Activated naive CD8-positive, alpha-beta T cell treated with anti-CD3 and anti-CD28 coated beads, Interleukin-2, amount 10 ng/mL, durations not matched to agents 7 days and 5 days (primary cell): ENCODE measurements around the gene HPGD. TPM values are rescaled to one million over a fixed set of nuclear protein-coding genes. Genes with fewer than 3 reads are reported as not detected.

Source experiments
- ATAC-seq: fragments of 150-1000 bp; cut with Tn5 transposase; one replicate; pipeline ENCODE4 v1.10.0; 2021; ENCODE audit warnings: low read depth, moderate library complexity
- POLR2A ChIA-PET: fragments of 350-600 bp; sonication (Branson Sonifier 250); formaldehyde crosslinking; loops from one replicate; lab custom pipeline; 2021; ENCODE audit warnings: antibody characterized with exemption; lab: Charles Lee
- DNase-seq: peaks from one replicate; pipeline ENCODE4 v3.0.0; 2021
- H3K27ac Mint-ChIP-seq: one replicate; pipeline ENCODE4 v1.8.0; 2022; ENCODE audit warnings: mild to moderate bottlenecking, mixed read lengths
- H3K27me3 Mint-ChIP-seq: one replicate; pipeline ENCODE4 v1.8.0; 2022; ENCODE audit warnings: mild to moderate bottlenecking, moderate library complexity, mixed read lengths
- H3K36me3 Mint-ChIP-seq: one replicate; pipeline ENCODE4 v1.8.0; 2021; ENCODE audit warnings: mild to moderate bottlenecking, mixed read lengths
- H3K4me1 Mint-ChIP-seq: one replicate; pipeline ENCODE4 v1.8.0; 2021; ENCODE audit warnings: mixed read lengths
- H3K4me3 Mint-ChIP-seq: one replicate; pipeline ENCODE4 v1.8.0; 2022; ENCODE audit warnings: mild to moderate bottlenecking, moderate library complexity, mixed read lengths
- H3K9me3 Mint-ChIP-seq: one replicate; pipeline ENCODE4 v1.8.0; 2021; ENCODE audit warnings: mixed read lengths
- total RNA-seq, 2 experiments: library from RNA; stranded (reverse); gene quantifications; one replicate each; pipeline ENCODE4 v1.2.3, GENCODE V29; 2021

Gene HPGD
- total RNA-seq, 2 experiments from 2014 or later, result 10.4 to 10.7 TPM

- H3K27ac Mint-ChIP-seq, result no peak overlapping the region
- no peak overlapping the region for H3K4me3 Mint-ChIP-seq
- peaks cover 1% of the 10 kb centered on the region for H3K36me3 Mint-ChIP-seq
- no peak for ATAC-seq
- no peaks in the 10 kb centered on the region for H3K4me1 Mint-ChIP-seq
- POLR2A ChIA-PET, result no interaction called here
- peaks cover 5% of the 10 kb centered on the region for H3K9me3 Mint-ChIP-seq
- H3K27me3 Mint-ChIP-seq, result no peaks in the 10 kb centered on the region
- no peak for DNase-seq
Measured at GRCh38 chr4:174449944-174450785, 72.1 kb downstream of the HPGD start.

GRCh38 chr4:174449152-174449551 lies 73.1 kb downstream of the HPGD start:
- no peak for ATAC-seq
- Mint-ChIP-seq H3K9me3 (peaks cover 5% of the 10 kb centered on the region), H3K27ac (no peak overlapping the region), H3K4me1 (no peaks in the 10 kb centered on the region), H3K36me3 (peaks cover 1% of the 10 kb centered on the region), H3K4me3 (no peak overlapping the region), H3K27me3 (no peaks in the 10 kb centered on the region)
- no peak for DNase-seq
- POLR2A ChIA-PET, result interaction anchor here (1.1 kb wide), 1 partner anchor 73 kb away, joined by 3 read pairs; the partner anchor contains the start of gene HPGD

- peaks cover 1% of the 10 kb centered on the region for H3K36me3 Mint-ChIP-seq
- H3K9me3 Mint-ChIP-seq, result peaks cover 5% of the 10 kb centered on the region
- H3K27me3 Mint-ChIP-seq, result no peaks in the 10 kb centered on the region
- DNase-seq (no peak), ATAC-seq (no peak)
- POLR2A ChIA-PET, result no interaction called here
- H3K27ac Mint-ChIP-seq, result no peak overlapping the region
- H3K4me1 Mint-ChIP-seq, result no peaks in the 10 kb centered on the region
- no peak overlapping the region for H3K4me3 Mint-ChIP-seq
Measured at GRCh38 chr4:174444390-174444789, 77.9 kb downstream of the HPGD start.

Other genes with a start within 250 kb of the HPGD start
- gene FBXO8, start 238.8 kb downstream of the HPGD start, total RNA-seq, result 10 to 100 TPM; 20.6 to 22.3 TPM
- gene CEP44, start 238.6 kb downstream of the HPGD start, total RNA-seq, result 10 to 100 TPM; 23.5 to 27.0 TPM